GM12878 (cell line): ENCODE results near the gene TBC1D25. TPM values are rescaled to one million over a fixed set of nuclear protein-coding genes. Genes with fewer than 3 reads are reported as not detected.
A peak's percentile ranks its signal among the peaks of the same experiment; 100 is the strongest.

Source experiments
- ATAC-seq: fragments of 200-7000 bp; cut with Tn5 transposase; 3 replicates; pipeline ENCODE4 v1.9.1; 2020; ENCODE audit warnings: mild to moderate bottlenecking, moderate library complexity
- BruUV-seq: library from RNA; stranded (reverse); fragments of 400-500 nt; replicated peaks from 2 replicates; lab custom pipeline; 2021; lab: Mats Ljungman, UMichigan
- CTCF ChIA-PET: fragments of 300-600 bp; sonication (Branson Sonifier 250); formaldehyde crosslinking; extraction: SDS; loops from one replicate; lab custom pipeline; 2021; ENCODE audit warnings: inconsistent platforms; lab: Yijun Ruan, JAX
- POLR2A ChIA-PET: fragments of 350-600 bp; formaldehyde crosslinking; extraction: SDS; loops from one replicate; lab custom pipeline; 2021; ENCODE audit warnings: inconsistent platforms; lab: Charles Lee
- RAD21 ChIA-PET: fragments of 300-600 bp; sonication (Branson Sonifier 250); formaldehyde crosslinking; loops from one replicate; lab custom pipeline; 2023; ENCODE audit warnings: antibody characterized with exemption; ENCODE audit not compliant: unreplicated experiment; lab: Charles Lee
- SMC1A ChIA-PET: fragments of 300-600 bp; sonication (Branson Sonifier 250); formaldehyde crosslinking; loops from one replicate; lab custom pipeline; 2023; ENCODE audit not compliant: unreplicated experiment, uncharacterized antibody; lab: Charles Lee
- DNase-seq: peaks from one replicate; pipeline ENCODE4 v3.0.0-alpha.2; 2011; ENCODE audit warnings: low read depth, low spot score
- FAIRE-seq: peaks from 3 replicates; lab custom pipeline; 2011; peaks lifted over from hg19 to GRCh38; lab: Jason Lieb, UNC
- H2AFZ ChIP-seq: 2 replicates; pipeline ENCODE4 v1.6.0; 2011; ENCODE audit warnings: low read depth, low read length, control low read depth; ENCODE audit not compliant: control insufficient read depth
- H3K27ac ChIP-seq: 2 replicates; pipeline ENCODE4 v1.5.1; 2011; ENCODE audit warnings: control low read depth; ENCODE audit not compliant: control insufficient read depth, insufficient read depth
- H3K27me3 ChIP-seq, 2 experiments: replicated peaks in 1 of 2; 2 replicates each; pipeline versions ENCODE4 v1.6.0 to v1.6.1; 2011; ENCODE audit warnings: low read length in 1 of 2; ENCODE audit not compliant: control insufficient read depth in 2 of 2, insufficient read depth in 2 of 2
- H3K36me3 ChIP-seq, 2 experiments: 2 replicates each; pipeline ENCODE4 v1.5.1; 2011; ENCODE audit warnings: low read length in 1 of 2; ENCODE audit not compliant: control insufficient read depth in 2 of 2, insufficient read depth in 2 of 2
- H3K4me1 ChIP-seq: 2 replicates; pipeline ENCODE4 v1.6.1; 2011; ENCODE audit warnings: mild to moderate bottlenecking, low read length, moderate library complexity, mixed read lengths; ENCODE audit not compliant: control insufficient read depth, insufficient read depth
- H3K4me2 ChIP-seq: 2 replicates; pipeline ENCODE4 v1.6.0; 2011; ENCODE audit warnings: control low read depth; ENCODE audit not compliant: control insufficient read depth, insufficient read depth
- H3K4me3 ChIP-seq: fragments of 200-600 bp; sonication (generic); 2 replicates; pipeline ENCODE4 v1.5.1; 2016
- H3K79me2 ChIP-seq: 2 replicates; pipeline ENCODE4 v1.6.0; 2011; ENCODE audit warnings: low read length; ENCODE audit not compliant: control insufficient read depth, insufficient read depth
- H3K9ac ChIP-seq: 2 replicates; pipeline ENCODE4 v1.8.0; 2011; ENCODE audit warnings: low read length, control low read depth, mixed read lengths; ENCODE audit not compliant: control insufficient read depth, insufficient read depth
- H3K9me3 ChIP-seq: replicated peaks from 3 replicates; pipeline ENCODE4 v1.5.1; 2011; ENCODE audit warnings: mild to moderate bottlenecking, low read length; ENCODE audit not compliant: control insufficient read depth, insufficient read depth
- H4K20me1 ChIP-seq: 2 replicates; pipeline ENCODE4 v1.6.0; 2011; ENCODE audit not compliant: control insufficient read depth, insufficient read depth
- CBX5 ChIP-seq: sonication (generic); IDR thresholded peaks from 2 replicates; pipeline ENCODE4 v1.6.1; 2016; ENCODE audit warnings: low read depth, moderate library complexity, mild to moderate bottlenecking, inconsistent platforms
- CEBPB ChIP-seq, 2 experiments: fragments of 150-350 bp in 1 of 2; IDR thresholded peaks; 2 replicates each; pipeline ENCODE4 v1.6.1; 2012 to 2014; ENCODE audit warnings: low read depth in 2 of 2, low read length in 2 of 2, borderline replicate concordance in 1 of 2, inconsistent platforms in 1 of 2
- CHD4 ChIP-seq: fragments of 200-600 bp; sonication (generic); IDR thresholded peaks from 2 replicates; pipeline ENCODE4 v1.6.1; 2016; ENCODE audit warnings: mild to moderate bottlenecking
- GABPA ChIP-seq: IDR thresholded peaks from 2 replicates; pipeline ENCODE4 v1.6.1; 2014; ENCODE audit warnings: antibody characterized with exemption, low read depth, mild to moderate bottlenecking, inconsistent platforms
- KAT2A ChIP-seq: conservative IDR thresholded peaks from 2 replicates; pipeline ENCODE4 v1.6.1; 2011; ENCODE audit warnings: low read depth, low read length; ENCODE audit not compliant: control insufficient read depth
- MEF2B ChIP-seq: fragments of 450-650 bp; IDR thresholded peaks from 2 replicates; pipeline ENCODE4 v1.6.1; 2018; ENCODE audit warnings: mild to moderate bottlenecking, moderate library complexity; ENCODE audit not compliant: partially characterized antibody, poor library complexity, severe bottlenecking
- PAX5 ChIP-seq: IDR thresholded peaks from 2 replicates; pipeline ENCODE4 v1.6.1; 2011; ENCODE audit warnings: low read depth, low read length, borderline replicate concordance
- SIX5 ChIP-seq: IDR thresholded peaks from 2 replicates; pipeline ENCODE4 v1.6.1; 2011; ENCODE audit warnings: mild to moderate bottlenecking, low read depth, low read length, moderate library complexity; ENCODE audit not compliant: severe bottlenecking
- ZNF207 ChIP-seq: fragments of 450-650 bp; IDR thresholded peaks from 2 replicates; pipeline ENCODE4 v1.6.1; 2014; ENCODE audit warnings: antibody characterized with exemption, mild to moderate bottlenecking, borderline replicate concordance
- ZNF24 ChIP-seq: fragments of 450-650 bp; IDR thresholded peaks from 2 replicates; pipeline ENCODE4 v1.6.1; 2017; ENCODE audit warnings: antibody characterized with exemption, mild to moderate bottlenecking
- WGBS: methylation state at CpG from one replicate; pipeline ENCODE4 v1.1.6; 2016; ENCODE audit warnings: low lambda C conversion rate; ENCODE audit not compliant: insufficient replicate concordance, insufficient coverage; ENCODE audit errors: missing lambda C conversion rate; 5-methylcytosine and 5-hydroxymethylcytosine counted together
- in situ Hi-C: fragments of 300-500 bp; cut with MboI; formaldehyde crosslinking; loops from 9 replicates; pipeline ENCODE4 v1.14.3; 2018; ENCODE audit warnings: mixed read lengths
- intact Hi-C: fragments of 100-400 bp; cut with micrococcal nuclease; formaldehyde crosslinking; loops from one replicate; pipeline ENCODE4 v1.14.2; 2022; ENCODE audit not compliant: unreplicated experiment
- polyA plus RNA-seq, 11 experiments: library from polyadenylated mRNA; depleted of rRNA in 4 of 11; unstranded in 6 of 11; stranded (reverse) in 5 of 11; fragments of >200 nt; fragmentation: Nextera tagmentation in 4 of 11; fragmentation: Illumina TruSeq in 1 of 11; extraction: Ambion mirVana in 4 of 11; extraction: Trizol in 1 of 11; gene quantifications; 1 replicate in 1 of 11; 2 replicates in 10 of 11; pipeline versions ENCODE4 v1.2.1 to v1.2.3, GENCODE V29; 2011 to 2016; ENCODE audit warnings: inconsistent platforms in 2 of 11, missing spikeins in 2 of 11, low read depth in 1 of 11
- total RNA-seq, 4 experiments: library from RNA; depleted of rRNA in 3 of 4; stranded (reverse); fragments of >200 nt in 3 of 4; fragmentation: Illumina TruSeq in 1 of 4; extraction: Trizol in 1 of 4; gene quantifications; 2 replicates each; pipeline versions ENCODE4 v1.2.1 to v1.2.3, GENCODE V29; 2013 to 2021
- TF ChIP-seq, protein P1 (sequence below): IDR thresholded peaks from 2 replicates; pipeline ENCODE4 v1.6.1; 2012; ENCODE audit warnings: low read depth, low read length, improper control_type of control experiment
- TF ChIP-seq, protein P2 (sequence below): IDR thresholded peaks from 2 replicates; pipeline ENCODE4 v1.6.1; 2012; ENCODE audit warnings: mild to moderate bottlenecking, low read depth, low read length
- TF ChIP-seq, protein P3 (sequence below): fragments of 450-650 bp; IDR thresholded peaks from 2 replicates; pipeline ENCODE4 v1.6.1; 2014; ENCODE audit warnings: mild to moderate bottlenecking
- TF ChIP-seq, protein P4 (sequence below): IDR thresholded peaks from 2 replicates; pipeline ENCODE4 v1.6.1; 2011; ENCODE audit warnings: mild to moderate bottlenecking, low read depth, low read length, moderate library complexity; ENCODE audit not compliant: insufficient replicate concordance

TBC1D25 gene
- total and polyA plus RNA-seq, 10 of the 15 experiments (the other 5 are each of a cell fraction or from before 2014, with no cell fraction given), result 0.79 to 17.3 (median 10.0) TPM

DNA sequence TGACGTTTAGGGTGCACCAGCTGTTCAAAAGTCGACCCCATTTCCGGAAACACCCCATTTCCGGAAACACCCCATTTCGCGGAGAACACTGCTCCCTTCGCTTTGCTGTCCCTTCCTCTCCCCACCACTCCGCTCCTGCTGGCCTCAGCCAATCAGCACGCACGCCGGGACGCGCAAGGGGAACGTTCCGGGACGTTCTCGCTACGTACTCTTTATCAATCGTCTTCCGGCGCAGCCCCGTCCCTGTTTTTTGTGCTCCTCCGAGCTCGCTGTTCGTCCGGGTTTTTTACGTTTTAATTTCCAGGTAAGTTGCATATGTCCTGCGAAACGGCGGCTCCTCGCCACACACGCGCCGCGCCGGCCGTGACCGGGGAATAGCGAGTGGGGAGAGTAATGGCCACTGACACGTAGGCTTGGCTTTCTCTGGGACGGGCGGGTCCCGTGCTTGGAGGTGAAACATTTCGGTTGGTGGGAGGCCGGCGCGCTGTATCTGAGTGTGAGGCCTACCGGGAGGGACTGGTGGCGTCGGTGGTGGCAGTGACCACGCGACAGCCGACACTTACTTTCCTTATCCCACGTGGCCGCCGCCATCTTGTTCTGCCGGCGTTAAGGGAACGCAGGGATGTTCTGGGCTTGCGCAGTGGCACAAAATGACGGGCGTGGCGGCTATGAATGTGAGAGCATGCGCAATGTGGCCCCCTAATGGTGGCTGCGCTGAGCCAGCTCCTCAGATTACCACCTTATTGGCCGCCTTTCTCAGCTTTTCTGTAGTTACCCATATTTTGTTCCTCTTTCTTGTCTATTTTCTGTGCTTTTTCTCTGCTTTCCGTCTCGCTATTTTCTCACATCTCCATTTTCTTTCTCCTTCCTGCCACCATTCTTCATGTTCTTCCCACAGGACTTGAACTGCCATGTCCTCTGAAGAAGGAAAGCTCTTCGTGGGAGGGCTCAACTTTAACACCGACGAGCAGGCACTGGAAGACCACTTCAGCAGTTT, 35.1 kb downstream of the TBC1D25 start, which contains the start of gene RBM3:
RBM3 (plus strand) TSS at position 215 of the 997 bp plus-strand sequence; CDS start at position 912, 697 bp downstream.
- DNase-seq (peak; percentile 83), ATAC-seq (peak; percentile 90), FAIRE-seq (peak; percentile 86)
- Histone ChIP-seq H3K36me3 (peaks cover 1 to 15% of the 10 kb centered on the region in 2 experiments), H2AFZ (peak within 1 kb of the TSS; percentile 79), H4K20me1 (no peaks in the 10 kb centered on the region), H3K27ac (peak within 1 kb of the TSS; percentile 98), H3K79me2 (peaks cover 24% of the 10 kb centered on the region), H3K9me3 (no peaks in the 10 kb centered on the region; the same call in 2 of the 3 replicates), H3K4me3 (peak within 1 kb of the TSS; percentile 75), H3K4me1 (peaks cover 12% of the 10 kb centered on the region), H3K9ac (peak within 1 kb of the TSS; percentile 94), H3K27me3 (no peaks in the 10 kb centered on the region), H3K4me2 (peak within 1 kb of the TSS; percentile 90)
- BruUV-seq, result TSS peak; percentile 79
- POLR2A ChIA-PET, result interaction anchor here (0.5 to 1.7 kb wide), 8 partner anchors 22 to 100 kb away, joined by 3 to 10 read pairs (median 4); partner anchors contain the start of genes EBP, TBC1D25 and WDR13
- SMC1A ChIA-PET, result interaction anchor here (0.7 to 1.0 kb wide), 3 partner anchors 36 to 65 kb away, joined by 3 to 4 read pairs (median 3); no protein-coding TSS in a partner anchor
- WGBS, result 35% methylated on average over 69 of the region's 71 CpGs
- CTCF ChIA-PET, result interaction anchor here (0.7 to 3.2 kb wide), 2 partner anchors 101 to 491 kb away, joined by 3 to 19 read pairs; no protein-coding TSS in a partner anchor
- RAD21 ChIA-PET, result interaction anchor here (0.8 to 1.6 kb wide), 4 partner anchors 22 to 469 kb away, joined by 3 to 5 read pairs (median 4); partner anchors contain the start of genes EBP and WDR13
- in situ Hi-C loops, result no loop called here
- intact Hi-C loops, result loop anchor here (1.0 to 2.0 kb wide), 2 partner anchors 35 to 100 kb away; partner anchors contain the start of gene TBC1D25
- TF ChIP-seq SIX5, result peak; percentile 30
- TF ChIP-seq GABPA, result peak; percentile 94
- TF ChIP-seq, protein P1, sequence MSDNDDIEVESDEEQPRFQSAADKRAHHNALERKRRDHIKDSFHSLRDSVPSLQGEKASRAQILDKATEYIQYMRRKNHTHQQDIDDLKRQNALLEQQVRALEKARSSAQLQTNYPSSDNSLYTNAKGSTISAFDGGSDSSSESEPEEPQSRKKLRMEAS, result peak; percentile 91; the same call in 1 of the 2 replicates
- TF ChIP-seq CBX5, result no peak
- no peak for TF ChIP-seq CEBPB (IDR thresholded peaks at IDR 0.05; ENCODE audit: borderline replicate concordance in 1 of 2, low read depth in 2 of 2, low read length in 2 of 2)
- TF ChIP-seq, protein P2, sequence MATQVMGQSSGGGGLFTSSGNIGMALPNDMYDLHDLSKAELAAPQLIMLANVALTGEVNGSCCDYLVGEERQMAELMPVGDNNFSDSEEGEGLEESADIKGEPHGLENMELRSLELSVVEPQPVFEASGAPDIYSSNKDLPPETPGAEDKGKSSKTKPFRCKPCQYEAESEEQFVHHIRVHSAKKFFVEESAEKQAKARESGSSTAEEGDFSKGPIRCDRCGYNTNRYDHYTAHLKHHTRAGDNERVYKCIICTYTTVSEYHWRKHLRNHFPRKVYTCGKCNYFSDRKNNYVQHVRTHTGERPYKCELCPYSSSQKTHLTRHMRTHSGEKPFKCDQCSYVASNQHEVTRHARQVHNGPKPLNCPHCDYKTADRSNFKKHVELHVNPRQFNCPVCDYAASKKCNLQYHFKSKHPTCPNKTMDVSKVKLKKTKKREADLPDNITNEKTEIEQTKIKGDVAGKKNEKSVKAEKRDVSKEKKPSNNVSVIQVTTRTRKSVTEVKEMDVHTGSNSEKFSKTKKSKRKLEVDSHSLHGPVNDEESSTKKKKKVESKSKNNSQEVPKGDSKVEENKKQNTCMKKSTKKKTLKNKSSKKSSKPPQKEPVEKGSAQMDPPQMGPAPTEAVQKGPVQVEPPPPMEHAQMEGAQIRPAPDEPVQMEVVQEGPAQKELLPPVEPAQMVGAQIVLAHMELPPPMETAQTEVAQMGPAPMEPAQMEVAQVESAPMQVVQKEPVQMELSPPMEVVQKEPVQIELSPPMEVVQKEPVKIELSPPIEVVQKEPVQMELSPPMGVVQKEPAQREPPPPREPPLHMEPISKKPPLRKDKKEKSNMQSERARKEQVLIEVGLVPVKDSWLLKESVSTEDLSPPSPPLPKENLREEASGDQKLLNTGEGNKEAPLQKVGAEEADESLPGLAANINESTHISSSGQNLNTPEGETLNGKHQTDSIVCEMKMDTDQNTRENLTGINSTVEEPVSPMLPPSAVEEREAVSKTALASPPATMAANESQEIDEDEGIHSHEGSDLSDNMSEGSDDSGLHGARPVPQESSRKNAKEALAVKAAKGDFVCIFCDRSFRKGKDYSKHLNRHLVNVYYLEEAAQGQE, result no peak
- TF ChIP-seq, protein P3, sequence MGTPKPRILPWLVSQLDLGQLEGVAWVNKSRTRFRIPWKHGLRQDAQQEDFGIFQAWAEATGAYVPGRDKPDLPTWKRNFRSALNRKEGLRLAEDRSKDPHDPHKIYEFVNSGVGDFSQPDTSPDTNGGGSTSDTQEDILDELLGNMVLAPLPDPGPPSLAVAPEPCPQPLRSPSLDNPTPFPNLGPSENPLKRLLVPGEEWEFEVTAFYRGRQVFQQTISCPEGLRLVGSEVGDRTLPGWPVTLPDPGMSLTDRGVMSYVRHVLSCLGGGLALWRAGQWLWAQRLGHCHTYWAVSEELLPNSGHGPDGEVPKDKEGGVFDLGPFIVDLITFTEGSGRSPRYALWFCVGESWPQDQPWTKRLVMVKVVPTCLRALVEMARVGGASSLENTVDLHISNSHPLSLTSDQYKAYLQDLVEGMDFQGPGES, result no peak
- TF ChIP-seq CHD4, result no peak
- no peak for TF ChIP-seq ZNF24
- no peak; the same call in 1 of the 2 replicates for TF ChIP-seq PAX5
- TF ChIP-seq, protein P4, sequence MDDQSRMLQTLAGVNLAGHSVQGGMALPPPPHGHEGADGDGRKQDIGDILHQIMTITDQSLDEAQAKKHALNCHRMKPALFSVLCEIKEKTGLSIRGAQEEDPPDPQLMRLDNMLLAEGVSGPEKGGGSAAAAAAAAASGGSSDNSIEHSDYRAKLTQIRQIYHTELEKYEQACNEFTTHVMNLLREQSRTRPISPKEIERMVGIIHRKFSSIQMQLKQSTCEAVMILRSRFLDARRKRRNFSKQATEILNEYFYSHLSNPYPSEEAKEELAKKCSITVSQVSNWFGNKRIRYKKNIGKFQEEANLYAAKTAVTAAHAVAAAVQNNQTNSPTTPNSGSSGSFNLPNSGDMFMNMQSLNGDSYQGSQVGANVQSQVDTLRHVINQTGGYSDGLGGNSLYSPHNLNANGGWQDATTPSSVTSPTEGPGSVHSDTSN, result peak; percentile 54
- TF ChIP-seq KAT2A, result no peak
- TF ChIP-seq MEF2B, result no peak
- TF ChIP-seq ZNF207, result peak; percentile 64; the same call in 1 of the 2 replicates
